GM12892 (cell line): ENCODE data around the gene ATF7.

Source experiments
- POLR2A ChIP-seq: IDR thresholded peaks from 2 replicates; pipeline ENCODE4 v1.6.1; 2011; ENCODE audit warnings: low read depth, low read length, control low read depth
- POLR2AphosphoS5 ChIP-seq: IDR thresholded peaks from 2 replicates; pipeline ENCODE4 v1.6.1; 2011; ENCODE audit warnings: low read depth, low read length, control low read depth
- TAF1 ChIP-seq: IDR thresholded peaks from 2 replicates; pipeline ENCODE4 v1.6.1; 2011; ENCODE audit warnings: low read depth, mild to moderate bottlenecking, control low read depth, low read length, borderline replicate concordance

DNA sequence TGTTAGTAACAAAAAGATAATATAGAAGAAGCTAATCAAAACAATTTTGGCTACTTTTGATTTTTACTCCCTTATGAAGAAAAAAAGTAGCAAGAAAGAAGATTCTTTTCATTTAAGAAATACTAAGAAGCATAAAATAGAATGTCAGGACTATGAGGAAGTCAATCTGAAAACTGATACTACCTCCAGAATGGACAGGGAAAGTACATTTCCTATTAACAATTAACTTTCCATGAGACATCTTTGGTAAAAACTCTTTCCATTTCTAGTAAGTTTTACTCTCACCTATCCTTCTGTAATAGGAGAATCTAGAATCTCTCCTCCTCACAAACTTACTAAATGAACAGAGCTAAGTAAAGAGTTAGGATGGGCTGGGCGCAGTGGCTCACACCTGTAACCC, 67.6 kb downstream of the ATF7 start:
- TF ChIP-seq POLR2A = no peak
- TF ChIP-seq POLR2AphosphoS5 = no peak
- TF ChIP-seq TAF1 = no peak
